Activated T-cell treated with anti-CD3 and anti-CD28 coated beads for 48 hours (primary cell): ENCODE measurements around the gene PIGQ.

Experiments
- DNase-seq: peaks from one replicate; pipeline ENCODE4 v3.0.0-alpha.2; 2020; ENCODE audit warnings: low read depth

Gene PIGQ

GRCh38 chr16:567373-568256 lies 2.2 kb upstream of the PIGQ start:
- no peak for DNase-seq

- DNase-seq: no peak
Observed at GRCh38 chr16:568401-569258, 1.1 kb upstream of the PIGQ start.

- no peak for DNase-seq
Observed at GRCh38 chr16:572865-573650, 3.3 kb downstream of the PIGQ start.

GRCh38 chr16:574021-574760 lies 4.4 kb downstream of the PIGQ start:
- DNase-seq: no peak

GRCh38 chr16:575354-576196 lies 5.8 kb downstream of the PIGQ start:
- no peak for DNase-seq

- no peak for DNase-seq
Observed at GRCh38 chr16:576197-576822, 6.5 kb downstream of the PIGQ start.

GRCh38 chr16:576823-577201 lies 7.0 kb downstream of the PIGQ start:
- DNase-seq: no peak

- DNase-seq: no peak
Observed at GRCh38 chr16:577796-578195, 8.0 kb downstream of the PIGQ start.

GRCh38 chr16:578232-578869 lies 8.6 kb downstream of the PIGQ start:
- no peak for DNase-seq

GRCh38 chr16:578870-579405 lies 9.2 kb downstream of the PIGQ start:
- DNase-seq: peak; percentile 70

- no peak for DNase-seq
Observed at GRCh38 chr16:580141-580945, 10.6 kb downstream of the PIGQ start.

- DNase-seq: no peak
Observed at GRCh38 chr16:580946-581498, 11.3 kb downstream of the PIGQ start.

- no peak for DNase-seq
Observed at GRCh38 chr16:582218-582613, 12.4 kb downstream of the PIGQ start.

GRCh38 chr16:582614-583331 lies 13.0 kb downstream of the PIGQ start:
- no peak for DNase-seq

GRCh38 chr16:583470-583814 lies 13.7 kb downstream of the PIGQ start:
- DNase-seq: no peak

- DNase-seq: no peak
Observed at GRCh38 chr16:583815-584591, 14.2 kb downstream of the PIGQ start.

- DNase-seq: no peak
Observed at GRCh38 chr16:585351-585750, 15.6 kb downstream of the PIGQ start.
